OCI-LY3 (cell line): ENCODE results near the gene MAP3K5.

Experiments used
- CTCF ChIP-seq: fragments of 200-600, 300-600 bp; sonication (generic); IDR thresholded peaks from 2 replicates; pipeline ENCODE4 v1.5.1; 2014; ENCODE audit warnings: antibody characterized with exemption, low read length, low read depth
- EZH2phosphoT487 ChIP-seq: fragments of 200-600 bp; shearing (Covaris generic); IDR thresholded peaks from 2 replicates; pipeline ENCODE4 v1.6.1; 2018; ENCODE audit warnings: antibody characterized with exemption, mixed run types, low read depth

- TF ChIP-seq CTCF (no peak), EZH2phosphoT487 (no peak)
Observed at GRCh38 chr6:136528477-136528876, 263.8 kb downstream of the MAP3K5 start.
